GM19023 (cell line): ENCODE data around the gene MRGPRF.
"Not testable (repeated sequence)": the region's sequence is repeated elsewhere in the genome, so short reads cannot be mapped to it uniquely, and the experiment has no call there.

Experiments
- ATAC-seq: cut with Tn5 transposase; IDR thresholded peaks from one replicate; pipeline ENCODE4 v1.9.1; 2021; ENCODE audit warnings: mild to moderate bottlenecking, moderate library complexity; ENCODE audit not compliant: unreplicated experiment

The MRGPRF gene

GRCh38 chr11:68989936-68990606, 23.0 kb downstream of the MRGPRF start:
- ATAC-seq = no peak

DNA sequence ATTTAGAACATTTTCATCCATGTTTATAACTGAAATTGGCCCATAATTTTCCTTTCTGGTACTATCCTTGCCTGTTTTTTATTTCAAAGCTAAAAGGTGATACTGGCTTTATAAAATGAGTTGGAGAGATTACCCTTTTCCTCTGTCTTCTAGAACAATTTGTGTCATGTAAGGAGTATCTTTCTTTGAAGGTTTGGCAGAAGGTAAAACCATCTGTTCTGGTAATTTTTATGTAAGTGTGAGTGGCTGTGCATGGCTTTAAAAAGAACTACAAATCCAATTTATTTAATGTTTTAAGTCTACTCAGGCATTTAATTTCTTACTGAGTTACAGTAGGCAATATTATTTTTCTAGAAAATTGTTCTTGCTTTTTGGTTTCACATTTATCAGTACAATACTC, 24.6 kb downstream of the MRGPRF start:
- no peak for ATAC-seq

- ATAC-seq = no peak
Measured at GRCh38 chr11:68987211-68987610, 25.8 kb downstream of the MRGPRF start.

DNA sequence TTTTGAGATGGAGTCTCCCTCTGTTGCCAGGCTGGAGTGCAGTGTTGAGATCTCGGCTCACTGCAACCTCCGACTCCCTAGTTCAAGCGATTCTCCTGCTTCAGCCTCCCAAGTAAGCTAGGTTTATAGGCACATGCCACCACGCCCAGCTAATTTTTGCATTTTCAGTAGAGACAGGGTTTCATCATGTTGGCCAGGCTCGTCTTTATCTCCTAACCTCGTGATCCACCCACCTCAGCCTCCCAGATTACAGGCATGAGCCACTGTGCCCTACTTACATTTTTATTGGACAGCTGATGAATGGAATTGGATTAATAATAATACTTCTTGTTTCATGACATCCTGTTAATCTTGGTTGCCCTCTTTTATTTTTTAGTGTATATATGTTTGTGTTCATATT, 29.2 kb downstream of the MRGPRF start:
- ATAC-seq = no peak

GRCh38 chr11:68982134-68982533, 30.9 kb downstream of the MRGPRF start:
- ATAC-seq = no peak

GRCh38 chr11:68980776-68981065, 32.3 kb downstream of the MRGPRF start, which contains the start of gene MRGPRD:
Gene MRGPRD, minus strand, starts transcription at chr11:68980986. Its CDS starts 0 bp downstream, at chr11:68980986.
- no peak for ATAC-seq

DNA sequence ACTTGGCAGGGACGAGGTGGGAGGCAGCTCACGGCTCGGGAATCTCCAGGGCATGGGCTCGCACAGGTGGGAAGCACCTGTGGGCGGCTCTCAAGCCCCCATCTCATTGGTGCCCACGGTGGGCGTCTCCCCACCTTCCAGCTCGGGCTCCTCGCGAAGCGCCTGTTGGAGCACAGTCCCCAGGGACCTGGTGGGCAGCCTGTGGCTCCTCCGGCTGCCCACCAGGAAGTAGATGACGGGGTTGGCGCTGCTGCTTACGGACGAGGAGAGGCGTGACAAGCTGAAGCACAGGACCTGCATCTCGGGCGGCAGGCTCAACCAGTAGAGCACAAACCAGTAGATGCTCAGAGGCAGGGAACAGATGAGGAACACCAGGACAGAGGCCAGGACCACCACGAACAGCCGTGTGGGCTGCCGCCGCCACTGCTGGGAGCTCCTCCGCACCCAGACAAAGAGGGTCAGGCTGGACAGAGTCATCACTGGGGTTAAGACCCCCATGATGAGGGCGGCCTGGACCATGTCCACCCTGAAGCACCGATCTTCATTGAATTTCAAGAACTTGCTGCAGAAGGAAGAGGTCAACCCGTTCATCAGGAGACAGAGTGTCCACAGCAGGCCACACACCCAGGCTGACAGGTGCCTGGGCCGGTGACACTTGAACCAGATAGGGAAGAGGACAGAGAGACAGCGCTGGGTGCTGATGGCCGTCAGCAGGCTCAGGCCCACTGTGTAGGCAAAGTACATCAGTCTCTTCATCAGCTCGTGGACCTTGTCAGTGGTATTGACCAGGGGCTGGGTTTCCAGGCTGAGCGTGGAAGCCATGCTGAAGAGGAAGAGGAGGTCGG, 32.9 kb downstream of the MRGPRF start:
- ATAC-seq = no peak

- no peak for ATAC-seq
Measured at GRCh38 chr11:68978931-68979594, 34.0 kb downstream of the MRGPRF start.

GRCh38 chr11:68978626-68978930, 34.5 kb downstream of the MRGPRF start:
- ATAC-seq = no peak

DNA sequence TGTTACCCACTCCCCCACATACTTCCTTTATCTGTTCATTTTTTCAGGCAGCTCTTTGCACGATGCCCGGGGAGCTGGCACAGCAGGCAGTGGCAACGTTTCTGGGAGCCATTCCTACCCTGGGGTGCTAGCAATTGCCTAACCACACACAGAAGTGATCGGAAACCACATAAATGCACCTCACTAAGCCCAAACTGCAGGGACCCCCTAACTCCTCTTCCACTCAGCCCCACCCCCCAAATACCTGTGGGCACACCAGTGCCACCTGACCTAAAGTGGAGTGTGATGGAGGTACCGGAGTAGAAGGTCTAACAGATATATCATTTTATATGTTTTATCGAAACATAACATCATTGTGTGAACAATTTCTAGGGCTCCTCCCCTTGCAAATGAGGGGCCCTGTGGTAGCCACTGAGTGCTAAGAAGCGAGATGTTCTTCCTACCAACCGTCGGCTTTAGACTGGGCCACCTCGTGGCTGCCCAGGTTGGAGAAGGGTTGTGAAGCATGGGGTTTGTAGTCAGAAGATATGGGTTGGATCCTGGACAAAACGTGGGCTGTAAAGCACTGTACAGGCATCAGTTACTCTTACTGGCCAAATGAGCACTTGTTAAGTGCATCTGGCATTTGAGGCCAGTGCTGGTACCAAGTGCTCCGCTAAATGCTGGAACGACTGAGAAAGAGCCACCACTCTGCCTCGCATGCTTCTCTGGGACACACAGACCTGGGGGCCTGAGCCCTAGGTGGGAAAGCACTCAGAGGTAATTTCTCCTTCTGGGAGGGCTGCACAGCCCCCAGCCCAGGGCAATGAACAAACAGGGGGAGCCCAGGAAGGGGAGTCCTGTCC, 35.0 kb downstream of the MRGPRF start:
- no peak for ATAC-seq

DNA sequence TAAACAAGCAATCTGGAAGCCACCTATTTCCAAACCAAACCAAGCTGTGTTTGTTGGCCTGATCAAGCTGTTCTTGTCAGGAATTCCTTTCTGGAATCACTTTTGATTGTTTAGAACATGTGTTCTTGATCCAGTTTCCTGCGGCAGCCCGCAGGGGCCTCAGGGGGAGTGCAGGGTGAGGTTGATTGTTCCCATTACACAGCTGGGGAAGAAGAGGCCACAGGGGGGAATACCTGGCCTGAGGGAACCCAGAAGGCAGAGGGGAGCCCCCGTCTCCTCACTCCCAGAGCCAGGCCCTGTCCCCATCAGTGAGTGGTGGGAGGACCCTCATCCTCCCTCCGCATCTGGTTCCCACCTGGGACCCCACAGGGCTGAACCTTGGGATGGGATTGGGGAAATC, 36.5 kb downstream of the MRGPRF start:
- ATAC-seq = no peak

DNA sequence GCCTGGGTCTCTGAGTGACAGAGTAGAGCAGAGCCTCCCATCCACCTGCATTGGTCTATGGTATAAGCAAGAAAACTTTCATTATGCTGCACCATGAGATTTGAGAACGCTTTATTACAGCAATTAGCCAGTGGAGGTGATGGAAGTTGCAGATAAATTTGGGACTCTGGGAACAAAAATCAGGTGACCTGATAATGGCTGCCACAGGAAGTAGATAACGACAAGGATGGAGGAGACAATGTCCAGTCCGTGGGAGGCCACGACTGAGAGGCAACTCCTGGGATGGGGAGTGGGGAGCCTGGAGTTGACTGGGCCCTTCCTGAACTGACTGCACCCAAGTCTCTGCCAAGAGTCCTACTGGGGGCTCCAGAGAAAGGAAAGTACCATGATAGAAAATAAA, 37.0 kb downstream of the MRGPRF start:
- ATAC-seq = no peak

DNA sequence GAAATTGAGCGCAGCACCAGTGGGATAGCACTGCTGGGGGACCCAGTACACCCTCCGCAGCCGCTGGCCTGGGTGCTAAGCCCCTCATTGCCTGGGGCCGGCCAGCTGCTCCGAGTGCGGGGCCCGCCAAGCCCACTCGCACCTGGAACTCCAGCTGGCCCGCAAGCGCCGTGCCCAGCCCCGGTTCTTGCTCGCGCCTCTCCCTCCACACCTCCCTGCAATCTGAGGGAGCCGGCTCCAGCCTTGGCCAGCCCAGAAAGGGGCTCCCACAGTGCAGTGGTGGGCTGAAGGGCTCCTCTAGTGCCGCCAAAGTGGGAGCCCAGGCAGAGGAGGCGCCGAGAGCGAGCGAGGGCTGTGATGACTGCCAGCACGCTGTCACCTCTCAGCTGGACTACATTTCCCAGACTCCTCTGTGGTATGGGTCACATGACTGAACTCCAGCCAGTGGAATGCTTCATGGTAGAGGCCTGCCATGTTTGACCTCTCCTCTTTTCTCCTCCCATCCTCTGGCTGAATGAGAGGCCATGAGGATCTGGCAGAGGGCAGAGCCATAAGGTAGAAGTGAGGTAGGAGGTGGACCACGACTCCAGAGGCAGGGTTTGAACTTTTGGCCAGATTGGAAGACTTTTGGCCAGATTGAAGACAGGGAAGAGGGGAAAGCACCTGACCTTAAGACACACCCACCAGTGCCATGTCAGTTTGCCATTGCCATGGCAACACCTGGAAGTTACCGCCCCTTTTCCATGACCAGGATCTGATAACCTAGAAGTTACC, 38.4 kb downstream of the MRGPRF start:
- no peak for ATAC-seq

DNA sequence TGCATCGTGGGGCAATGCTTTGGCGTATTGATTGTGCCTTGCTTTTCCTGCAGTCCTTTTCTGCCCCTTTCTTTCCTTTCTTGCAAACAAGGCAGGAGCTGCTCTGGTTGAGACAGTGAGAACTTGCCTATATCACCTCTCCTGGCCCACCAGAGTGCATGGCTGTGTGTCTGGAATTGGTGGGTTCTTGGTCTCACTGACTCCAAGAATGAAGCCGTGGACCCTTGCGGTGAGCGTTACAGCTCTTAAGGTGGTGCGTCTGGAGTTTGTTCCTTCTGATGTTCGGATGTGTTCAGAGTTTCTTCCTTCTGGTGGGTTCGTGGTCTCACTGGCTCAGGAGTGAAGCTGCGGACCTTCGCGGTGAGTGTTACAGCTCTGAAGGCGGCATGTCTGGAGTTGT, 39.3 kb downstream of the MRGPRF start:
- ATAC-seq = not testable (repeated sequence)

DNA sequence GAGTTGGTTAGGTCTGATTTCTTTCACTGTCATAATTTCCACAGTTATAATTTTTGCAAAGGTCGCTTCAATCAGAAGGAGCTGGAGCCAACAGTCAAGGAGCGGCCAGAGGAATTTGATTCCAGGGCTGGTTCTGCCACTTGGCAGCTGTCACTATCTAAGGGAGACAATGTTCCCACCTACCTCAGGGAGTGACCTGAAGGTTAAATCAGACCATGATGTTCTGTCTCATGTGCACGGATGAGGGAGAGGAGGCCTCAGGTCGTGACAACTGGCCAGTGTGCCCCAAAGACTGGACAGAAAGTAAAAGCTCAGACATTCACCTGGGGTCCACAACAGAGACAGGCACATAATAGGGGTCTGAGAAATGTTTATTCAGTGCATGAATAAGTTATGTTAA, 39.8 kb downstream of the MRGPRF start:
- no peak for ATAC-seq

GRCh38 chr11:68970921-68971636, 42.0 kb downstream of the MRGPRF start:
- no peak for ATAC-seq

GRCh38 chr11:68969386-68969785, 43.7 kb downstream of the MRGPRF start:
- no peak for ATAC-seq

GRCh38 chr11:68968306-68969250, 44.5 kb downstream of the MRGPRF start:
- ATAC-seq = no peak
